GM23248 (cell line): Measurements from ENCODE around the gene REV3L. TPM values are rescaled to one million over a fixed set of nuclear protein-coding genes. Genes with fewer than 3 reads are reported as not detected.

Source experiments
- DNase-seq: peaks from one replicate; pipeline ENCODE4 v3.0.0-alpha.2; 2015
- H2AFZ ChIP-seq: fragments of 200-600 bp; sonication (generic); 2 replicates; pipeline ENCODE4 v1.6.1; 2016; ENCODE audit warnings: antibody characterized with exemption
- H3F3A ChIP-seq: fragments of 200-600 bp; sonication (generic); 2 replicates; pipeline ENCODE4 v1.6.1; 2016; ENCODE audit warnings: mild to moderate bottlenecking, antibody characterized with exemption, mixed run types; ENCODE audit not compliant: insufficient read depth
- H3K27ac ChIP-seq: fragments of 200-600 bp; sonication (generic); 2 replicates; pipeline ENCODE4 v1.5.1; 2016; ENCODE audit warnings: mild to moderate bottlenecking
- H3K27me3 ChIP-seq: fragments of 200-600 bp; sonication (generic); replicated peaks from 2 replicates; pipeline ENCODE4 v1.6.1; 2016; ENCODE audit warnings: mild to moderate bottlenecking; ENCODE audit not compliant: insufficient read depth
- H3K36me3 ChIP-seq: fragments of 200-600 bp; sonication (generic); 2 replicates; pipeline ENCODE4 v1.6.1; 2016; ENCODE audit warnings: low read depth, mild to moderate bottlenecking
- H3K4me1 ChIP-seq: fragments of 200-600 bp; sonication (generic); 2 replicates; pipeline ENCODE4 v1.6.1; 2016; ENCODE audit warnings: mild to moderate bottlenecking; ENCODE audit not compliant: insufficient read depth
- H3K4me2 ChIP-seq: fragments of 200-600 bp; sonication (generic); one replicate; pipeline ENCODE4 v1.6.1; 2016; ENCODE audit warnings: mild to moderate bottlenecking; ENCODE audit not compliant: unreplicated experiment
- H3K4me3 ChIP-seq: fragments of 200-600 bp; sonication (generic); 2 replicates; pipeline ENCODE4 v1.5.1; 2016; ENCODE audit warnings: mild to moderate bottlenecking
- H3K79me2 ChIP-seq: fragments of 200-600 bp; sonication (generic); 2 replicates; pipeline ENCODE4 v1.6.1; 2016; ENCODE audit warnings: mild to moderate bottlenecking; ENCODE audit not compliant: insufficient read depth
- H3K9ac ChIP-seq: fragments of 200-600 bp; sonication (generic); 2 replicates; pipeline ENCODE4 v1.6.1; 2016; ENCODE audit warnings: mild to moderate bottlenecking
- H3K9me2 ChIP-seq: fragments of 200-600 bp; sonication (generic); 2 replicates; pipeline ENCODE4 v1.6.1; 2016; ENCODE audit warnings: mixed run types, mild to moderate bottlenecking, moderate library complexity; ENCODE audit not compliant: insufficient read depth
- H3K9me3 ChIP-seq: fragments of 200-600 bp; sonication (generic); one replicate; pipeline ENCODE4 v1.6.1; 2017; ENCODE audit warnings: low read depth
- H4K20me1 ChIP-seq: fragments of 200-600 bp; sonication (generic); 2 replicates; pipeline ENCODE4 v1.6.0; 2016; ENCODE audit not compliant: insufficient read depth
- EZH2 ChIP-seq: fragments of 200-600 bp; sonication (generic); IDR thresholded peaks from 2 replicates; pipeline ENCODE4 v1.6.1; 2018; ENCODE audit warnings: antibody characterized with exemption, mild to moderate bottlenecking; ENCODE audit not compliant: insufficient read depth, poor library complexity, severe bottlenecking
- EZH2phosphoT487 ChIP-seq: fragments of 200-600 bp; sonication (generic); IDR thresholded peaks from 2 replicates; pipeline ENCODE4 v1.6.1; 2018; ENCODE audit warnings: antibody characterized with exemption, moderate library complexity, mild to moderate bottlenecking, low read depth; ENCODE audit not compliant: insufficient read depth
- WGBS, 2 experiments: methylation state at CpG; one replicate each; pipeline ENCODE4 v1.1.6; 2015 to 2017; ENCODE audit warnings: low lambda C conversion rate in 2 of 2, low coverage in 1 of 2; ENCODE audit errors: missing lambda C conversion rate in 2 of 2; 5-methylcytosine and 5-hydroxymethylcytosine counted together
- in situ Hi-C: fragments of 300-500 bp; cut with MboI; formaldehyde crosslinking; loops from 2 replicates; pipeline ENCODE4 v1.15.0; 2020
- polyA plus RNA-seq: library from polyadenylated mRNA; unstranded; fragments of >200 nt; fragmentation: Nextera tagmentation; extraction: Ambion mirVana; gene quantifications from 2 replicates; pipeline ENCODE4 v1.2.1, GENCODE V29; 2016
- total RNA-seq: library from RNA; depleted of rRNA; stranded (reverse); fragments of >200 nt; shearing (Covaris generic); gene quantifications from 2 replicates; pipeline ENCODE4 v1.2.3, GENCODE V29; 2014

The REV3L gene
- total and polyA plus RNA-seq, 2 experiments from 2014 or later, result 25.0 to 25.1 TPM

GRCh38 chr6:111423960-111424846 is 58.8 kb downstream of the REV3L start:
- H3K9ac ChIP-seq, result no peak overlapping the region
- peaks cover 96% of the 10 kb centered on the region for H3K79me2 ChIP-seq
- no peaks in the 10 kb centered on the region for H3K36me3 ChIP-seq
- H3K9me3 ChIP-seq, result no peaks in the 10 kb centered on the region
- DNase-seq, result peak; percentile 21
- in situ Hi-C loops, result no loop called here
- H3K27ac ChIP-seq, result no peak overlapping the region
- H3K9me2 ChIP-seq, result no peaks in the 10 kb centered on the region
- H3K4me2 ChIP-seq, result peak overlapping the region; percentile 21
- no peak overlapping the region for H3K4me3 ChIP-seq
- H3F3A ChIP-seq, result peaks cover 54% of the 10 kb centered on the region
- peaks cover 48% of the 10 kb centered on the region for H3K4me1 ChIP-seq
- H4K20me1 ChIP-seq, result peaks cover 9% of the 10 kb centered on the region; the same call in 1 of the 2 replicates
- WGBS, 2 experiments, result 56 to 64% methylated on average over 5 of the region's 5 CpGs
- H2AFZ ChIP-seq, result no peak overlapping the region
- TF ChIP-seq EZH2, result no peak
- TF ChIP-seq EZH2phosphoT487, result no peak
- H3K27me3 ChIP-seq, result no peaks in the 10 kb centered on the region

GRCh38 chr6:111423055-111423633 is 59.9 kb downstream of the REV3L start:
- peaks cover 59% of the 10 kb centered on the region for H3F3A ChIP-seq
- H2AFZ ChIP-seq, result no peak overlapping the region
- H3K9ac ChIP-seq, result no peak overlapping the region
- H3K4me3 ChIP-seq, result 0 out of 2 replicates have a peak overlapping the region, but pooled peaks have one; percentile 1
- no peaks in the 10 kb centered on the region for H3K36me3 ChIP-seq
- H3K79me2 ChIP-seq, result peaks cover 96% of the 10 kb centered on the region
- in situ Hi-C loops, result no loop called here
- no peaks in the 10 kb centered on the region for H3K9me2 ChIP-seq
- H3K27me3 ChIP-seq, result no peaks in the 10 kb centered on the region
- H3K4me1 ChIP-seq, result peaks cover 57% of the 10 kb centered on the region
- 68 to 73% methylated on average over 2 of the region's 2 CpGs for WGBS, 2 experiments
- no peaks in the 10 kb centered on the region for H3K9me3 ChIP-seq
- H4K20me1 ChIP-seq, result peaks cover 5% of the 10 kb centered on the region; the same call in 1 of the 2 replicates
- H3K4me2 ChIP-seq, result peak overlapping the region; percentile 21
- DNase-seq, result peak; percentile 24
- H3K27ac ChIP-seq, result peak overlapping the region; percentile 16; the same call in 1 of the 2 replicates
- TF ChIP-seq EZH2, result no peak
- TF ChIP-seq EZH2phosphoT487, result no peak

GRCh38 chr6:111418971-111419693 is 63.9 kb downstream of the REV3L start:
- Histone ChIP-seq H3F3A (peaks cover 45% of the 10 kb centered on the region), H3K9ac (no peak overlapping the region), H2AFZ (no peak overlapping the region), H3K27ac (peak overlapping the region; percentile 27), H4K20me1 (0 out of 2 replicates have a peak, but pooled peaks cover 6% of the 10 kb centered on the region), H3K9me3 (no peaks in the 10 kb centered on the region), H3K27me3 (no peaks in the 10 kb centered on the region), H3K4me2 (peak overlapping the region; percentile 69), H3K4me1 (peaks cover 55% of the 10 kb centered on the region), H3K36me3 (0 out of 2 replicates have a peak, but pooled peaks cover 6% of the 10 kb centered on the region), H3K79me2 (peaks cover 97% of the 10 kb centered on the region), H3K4me3 (peak overlapping the region; percentile 46; the same call in 1 of the 2 replicates), H3K9me2 (no peaks in the 10 kb centered on the region)
- WGBS, 2 experiments, result 41 to 43% methylated on average over 5 of the region's 5 CpGs
- in situ Hi-C loops, result no loop called here
- TF ChIP-seq EZH2 (no peak), EZH2phosphoT487 (no peak)
- DNase-seq, result peak; percentile 73

- peak; percentile 42 for DNase-seq
- no peaks in the 10 kb centered on the region for H3K27me3 ChIP-seq
Measured at GRCh38 chr6:111417946-111418345, 65.1 kb downstream of the REV3L start.

More at GRCh38 chr6:111417946-111418345, 65.1 kb downstream of the REV3L start:
- 0 out of 2 replicates have a peak, but pooled peaks cover 6% of the 10 kb centered on the region for H4K20me1 ChIP-seq
- in situ Hi-C loops, result no loop called here
- peak overlapping the region; percentile 27 for H3K9ac ChIP-seq
- peak overlapping the region; percentile 42 for H3K27ac ChIP-seq
- peaks cover 33% of the 10 kb centered on the region for H3F3A ChIP-seq
- H3K4me1 ChIP-seq, result peaks cover 43% of the 10 kb centered on the region
- peak overlapping the region; percentile 69 for H3K4me2 ChIP-seq
- H3K79me2 ChIP-seq, result peaks cover 97% of the 10 kb centered on the region
- peak overlapping the region; percentile 46 for H3K4me3 ChIP-seq
- TF ChIP-seq EZH2 (no peak), EZH2phosphoT487 (no peak)
- no peak overlapping the region for H2AFZ ChIP-seq
- no peaks in the 10 kb centered on the region for H3K9me3 ChIP-seq
- no peaks in the 10 kb centered on the region for H3K9me2 ChIP-seq
- 0 out of 2 replicates have a peak, but pooled peaks cover 9% of the 10 kb centered on the region for H3K36me3 ChIP-seq
